ENCODE results near the gene SPEN.
"Not testable (repeated sequence)": the region's sequence is repeated elsewhere in the genome, so short reads cannot be mapped to it uniquely, and the experiment has no call there.

Gene SPEN

DNA sequence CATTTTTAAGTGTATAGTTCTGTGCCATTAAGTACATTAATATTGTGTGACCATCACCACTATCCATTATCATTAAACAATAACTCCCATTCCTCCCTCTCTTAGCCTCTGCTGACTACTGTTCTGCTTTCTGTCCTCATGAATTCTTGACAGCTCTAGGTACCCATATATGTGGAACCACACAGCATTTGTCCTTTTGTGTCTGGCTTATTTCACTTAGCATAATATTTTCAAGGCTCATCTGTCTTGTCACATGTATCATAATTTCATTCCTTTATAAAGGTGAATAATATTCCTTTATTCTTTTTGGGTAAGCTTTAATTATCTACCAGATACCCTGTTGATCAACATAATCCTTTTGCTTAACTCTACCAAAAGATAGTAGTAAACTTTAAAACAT is 47.7 kb downstream of the SPEN start:
- no peak for DNase-seq

DNA sequence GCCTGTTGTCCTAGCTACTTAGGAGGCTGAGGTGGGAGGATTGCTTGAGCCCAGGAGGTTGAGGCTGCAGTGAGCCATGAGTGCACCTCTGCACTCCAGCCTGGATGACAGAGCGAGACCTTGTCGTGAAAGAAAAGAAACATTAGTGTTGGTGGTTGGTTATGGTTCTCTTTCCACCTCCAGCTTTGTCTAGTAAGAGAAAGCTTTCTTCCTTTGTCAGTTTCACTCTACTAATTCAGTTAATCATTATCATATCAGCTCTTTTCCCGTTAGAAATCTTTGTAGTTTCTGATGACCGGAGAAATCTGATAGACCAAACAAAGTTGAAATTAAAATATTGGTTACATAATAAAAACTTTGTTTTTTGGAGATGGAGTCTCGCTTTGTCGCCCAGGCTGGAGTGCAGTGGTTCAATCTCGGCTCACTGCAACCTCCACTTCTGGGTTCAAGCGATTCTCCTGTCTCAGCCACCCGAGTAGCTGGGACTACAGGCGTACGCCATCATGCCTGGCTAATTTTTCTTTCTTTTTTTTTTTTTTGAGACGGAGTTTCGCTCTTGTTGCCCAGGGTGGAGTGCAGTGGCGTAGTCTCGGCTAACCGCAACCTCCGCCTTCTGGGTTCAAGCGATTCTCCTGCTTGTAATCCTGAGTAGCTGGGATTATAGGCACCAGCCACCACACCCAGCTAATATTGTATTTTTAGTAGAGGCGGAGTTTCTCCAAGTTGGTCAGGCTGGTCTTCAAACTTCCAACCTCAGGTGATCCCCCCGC is 49.5 kb downstream of the SPEN start:
- DNase-seq = not testable (repeated sequence)

DNA sequence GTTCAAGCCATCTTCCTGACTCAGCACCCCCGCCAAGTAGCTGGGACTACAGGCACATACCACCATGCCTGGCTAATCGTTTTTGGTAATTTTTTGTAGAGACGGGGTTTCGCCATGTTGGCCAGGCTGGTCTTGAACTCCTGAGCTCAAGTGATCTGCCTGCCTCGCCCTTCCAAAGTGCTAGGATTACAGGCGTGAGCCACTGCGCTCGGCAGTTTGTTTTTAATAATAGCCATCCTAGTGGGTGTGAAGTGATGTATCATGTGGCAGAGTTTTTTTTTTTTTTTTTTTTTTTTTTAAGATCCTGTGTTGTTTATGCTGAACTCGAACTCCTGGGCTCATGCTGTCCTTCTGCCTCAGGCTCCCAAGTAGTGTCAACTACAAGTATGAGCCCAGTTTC is 51.8 kb downstream of the SPEN start:
- no peak for DNase-seq

DNA sequence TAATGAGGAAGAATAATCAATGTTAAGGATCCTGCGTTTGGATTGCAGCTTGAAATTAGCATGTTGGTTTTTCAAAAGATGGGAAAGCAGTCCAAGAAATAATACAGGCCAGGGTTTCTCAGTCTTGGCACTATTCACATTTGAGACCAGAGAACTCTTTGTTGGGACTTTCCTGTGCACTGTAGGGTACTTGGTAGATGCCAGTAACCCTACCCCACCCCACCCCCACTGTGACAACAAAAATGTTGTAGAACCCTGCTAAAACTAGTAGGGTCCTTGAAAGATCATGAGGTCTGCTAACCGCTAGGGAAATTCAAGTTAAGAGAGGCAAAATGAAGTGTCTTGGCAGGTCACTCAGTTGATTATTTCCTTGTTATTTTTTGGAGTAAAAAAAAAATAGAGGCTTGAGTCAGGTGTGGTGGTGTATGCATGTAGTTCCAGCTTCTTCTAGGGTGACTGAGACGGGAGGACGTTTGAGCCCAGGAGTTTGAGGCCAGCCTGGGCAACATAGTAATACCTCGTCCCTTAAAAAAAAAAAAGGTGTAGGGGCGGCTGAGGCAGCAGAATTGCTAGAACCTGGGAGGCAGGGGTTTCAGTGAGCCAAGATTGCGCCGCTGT is 53.3 kb downstream of the SPEN start:
- no peak for DNase-seq

DNA sequence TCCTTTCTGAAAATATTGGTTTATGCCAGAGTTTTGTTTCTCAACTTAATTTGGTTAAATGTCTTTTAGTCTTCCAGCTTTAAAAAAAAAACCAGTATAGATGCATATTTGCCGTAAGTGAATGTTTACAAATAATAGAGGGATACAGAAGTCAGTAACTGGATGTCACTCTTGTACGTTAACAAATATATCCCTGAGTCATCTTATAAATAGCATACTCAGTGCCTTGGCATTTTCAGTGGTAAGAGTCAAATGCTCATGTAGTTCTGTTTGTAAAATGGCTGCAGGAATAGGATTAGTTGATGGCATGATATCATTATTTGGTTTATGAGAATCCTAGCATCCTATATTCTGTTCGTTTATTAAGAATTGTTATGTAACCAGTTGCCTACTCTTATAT is 55.4 kb downstream of the SPEN start:
- no peak for DNase-seq

DNA sequence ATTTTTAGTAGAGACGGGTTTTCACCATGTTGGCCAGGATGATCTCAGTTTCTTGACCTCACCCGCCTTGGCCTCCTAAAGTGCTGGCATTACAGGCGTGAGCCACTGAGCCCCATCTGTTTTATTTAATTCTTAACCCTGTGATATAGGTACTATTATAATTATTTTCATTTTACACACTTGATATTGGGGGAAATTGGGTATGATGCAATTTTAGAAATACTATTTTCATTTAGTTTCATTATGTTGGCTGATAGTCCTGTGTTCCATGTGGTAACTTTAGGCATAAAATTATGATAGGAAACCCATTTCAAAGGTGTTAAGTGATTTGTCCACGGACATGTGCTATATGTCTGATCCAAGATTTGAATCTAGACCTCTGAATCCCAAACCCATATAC is 61.1 kb downstream of the SPEN start:
- DNase-seq = no peak

DNA sequence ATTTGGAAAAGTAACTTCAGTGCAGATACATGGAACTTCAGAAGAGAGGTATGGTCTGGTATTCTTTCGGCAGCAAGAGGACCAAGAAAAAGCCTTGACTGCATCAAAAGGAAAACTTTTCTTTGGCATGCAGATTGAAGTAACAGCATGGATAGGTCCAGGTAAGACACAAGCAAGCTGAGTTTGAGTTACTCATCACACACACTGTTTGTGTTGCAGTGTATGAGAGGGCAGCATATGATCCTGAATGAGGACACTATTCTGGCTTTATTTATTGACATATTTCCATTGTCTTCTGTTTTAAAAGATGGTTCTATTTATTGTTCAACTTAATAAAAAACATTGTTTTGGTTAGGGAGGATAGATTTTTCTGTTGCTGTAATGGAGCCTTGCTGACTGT is 63.6 kb downstream of the SPEN start:
- no peak for DNase-seq

DNA sequence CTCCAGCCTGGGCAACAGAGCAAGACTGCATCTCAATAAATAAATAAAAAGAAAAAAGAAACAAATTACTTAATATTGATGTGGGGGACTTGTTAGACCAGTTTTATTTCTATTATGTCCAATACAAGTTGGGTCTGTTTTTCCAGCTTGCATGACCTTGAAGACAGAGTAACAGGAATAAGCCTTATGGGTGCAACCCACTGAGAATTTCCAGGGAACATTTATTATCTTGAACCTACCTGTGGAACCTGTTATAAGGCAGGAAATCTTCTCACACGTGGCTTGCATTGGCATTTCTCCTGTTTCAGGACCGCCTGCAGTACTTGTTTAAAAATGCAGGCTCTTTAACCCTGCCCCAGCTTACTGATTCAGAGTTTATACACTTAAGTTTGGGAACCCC is 64.4 kb downstream of the SPEN start:
- DNase-seq = no peak

DNA sequence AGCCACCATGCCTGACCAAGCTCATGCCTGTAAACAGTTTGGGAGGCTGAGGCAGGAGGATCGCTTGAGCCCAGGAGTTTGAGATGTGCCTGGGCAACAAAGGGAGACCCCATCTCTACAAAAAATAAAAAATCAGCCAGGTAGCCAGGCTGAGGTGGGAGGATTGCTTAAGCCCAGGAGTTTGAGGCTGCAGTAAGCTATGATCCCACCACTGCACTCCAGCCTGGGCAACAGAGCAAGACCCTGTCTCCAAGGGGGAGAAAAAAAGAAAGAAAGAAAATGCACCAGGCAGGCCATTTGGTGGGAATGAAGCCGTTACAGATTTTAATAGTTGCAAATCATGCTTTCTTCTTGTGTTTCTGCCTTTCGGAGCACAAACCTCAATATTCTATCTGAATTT is 66.1 kb downstream of the SPEN start:
- DNase-seq = not testable (repeated sequence)

DNA sequence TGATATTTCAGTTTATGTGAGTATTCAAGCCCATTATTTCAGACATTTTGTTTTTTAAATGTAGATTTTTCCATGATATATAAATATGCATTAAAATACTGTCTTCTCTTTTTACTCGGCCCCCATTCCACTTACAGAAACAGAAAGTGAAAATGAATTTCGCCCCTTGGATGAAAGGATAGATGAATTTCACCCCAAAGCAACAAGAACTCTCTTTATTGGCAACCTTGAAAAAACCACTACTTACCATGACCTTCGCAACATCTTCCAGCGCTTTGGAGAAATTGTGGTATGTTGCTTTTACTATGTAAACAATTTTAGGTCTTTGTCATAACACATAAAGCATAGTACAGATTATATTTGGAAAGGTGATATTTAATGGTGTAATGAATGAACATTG is 68.5 kb downstream of the SPEN start:
- no peak for DNase-seq

DNA sequence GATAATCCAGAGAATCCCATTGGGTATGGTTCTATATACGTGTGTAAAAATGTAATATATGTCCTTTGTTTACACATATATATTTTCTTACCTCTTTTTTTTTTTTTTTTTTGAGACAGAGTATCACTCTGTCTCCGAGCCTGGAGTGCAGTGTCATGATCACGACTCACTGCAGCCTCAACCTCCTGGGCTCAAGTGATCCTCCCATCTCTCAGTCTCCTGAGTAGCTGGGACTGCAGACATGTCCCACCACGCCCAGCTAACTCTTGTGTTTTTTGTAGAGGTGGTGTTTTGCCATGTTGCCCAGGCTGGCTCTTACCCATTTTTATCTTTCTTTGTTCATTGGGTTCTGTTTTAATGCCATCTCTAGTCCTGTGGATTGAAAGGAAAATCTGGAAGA is 68.9 kb downstream of the SPEN start:
- DNase-seq = no peak

DNA sequence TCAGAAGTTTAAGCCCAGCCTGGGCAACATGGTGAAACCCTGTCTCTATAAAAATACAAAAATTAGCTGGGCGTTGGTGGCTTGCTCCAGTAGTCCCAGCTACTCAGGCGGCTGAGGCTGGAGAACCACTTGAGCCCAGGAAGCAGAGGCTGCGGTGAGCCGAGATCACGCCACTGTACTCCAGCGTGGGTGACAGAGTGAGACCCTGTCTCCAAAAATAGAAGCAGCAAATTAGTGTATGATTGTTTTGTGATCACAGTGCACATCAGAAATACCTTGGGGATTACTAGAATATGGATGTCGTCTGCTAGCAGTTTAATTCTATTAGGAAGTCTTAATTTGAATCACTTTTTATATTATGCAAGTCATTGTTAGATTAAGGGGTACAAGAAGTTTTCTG is 69.4 kb downstream of the SPEN start:
- no peak for DNase-seq

DNA sequence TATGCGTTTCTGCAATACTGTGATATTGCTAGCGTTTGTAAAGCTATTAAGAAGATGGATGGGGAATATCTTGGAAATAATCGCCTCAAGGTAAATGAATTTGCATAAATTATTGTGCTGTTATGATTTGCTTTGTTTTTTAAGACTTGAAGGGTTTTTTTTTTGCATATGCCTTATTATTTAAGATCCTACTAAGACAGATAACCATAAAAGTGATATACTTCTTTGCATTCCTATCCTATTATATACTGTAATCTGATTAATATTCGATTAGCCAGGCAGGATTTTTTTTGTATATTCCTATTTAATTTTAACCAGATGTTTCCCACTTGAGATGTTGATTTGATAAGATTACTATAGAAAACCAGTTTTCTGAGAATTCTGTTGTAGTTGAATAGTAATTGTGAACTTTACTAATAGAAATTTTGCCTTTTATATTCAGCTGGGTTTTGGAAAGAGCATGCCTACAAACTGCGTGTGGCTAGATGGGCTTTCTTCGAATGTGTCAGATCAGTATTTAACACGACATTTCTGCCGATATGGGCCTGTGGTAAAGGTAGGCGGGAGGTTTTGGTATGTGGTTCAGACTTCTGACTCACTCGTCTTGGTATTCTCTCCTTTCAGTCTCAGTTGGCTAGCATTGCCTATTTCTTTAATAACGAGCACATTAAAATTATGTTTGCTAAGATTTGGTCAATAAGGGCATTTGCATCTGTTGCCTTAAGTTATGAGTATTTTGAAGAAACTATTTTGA is 71.6 kb downstream of the SPEN start:
- no peak for DNase-seq

DNA sequence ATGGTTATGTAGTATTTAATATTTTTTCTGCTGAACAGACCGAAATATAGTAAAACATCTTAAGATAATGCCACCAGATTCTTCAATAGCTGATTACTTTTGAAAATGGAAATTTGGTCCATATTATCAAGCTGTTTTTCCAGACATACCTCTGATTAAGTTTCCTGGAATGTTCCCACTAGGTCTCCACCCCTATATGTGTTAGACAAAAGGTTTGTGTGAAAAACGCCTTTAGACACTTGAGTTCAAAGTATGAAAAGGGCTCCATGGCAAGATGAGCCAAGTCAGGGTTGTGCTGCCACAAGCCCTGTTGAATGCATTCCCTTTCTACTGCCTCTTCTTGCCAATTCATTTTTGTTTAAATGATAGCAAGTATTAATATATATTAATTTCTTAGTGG is 75.7 kb downstream of the SPEN start:
- DNase-seq = no peak

DNA sequence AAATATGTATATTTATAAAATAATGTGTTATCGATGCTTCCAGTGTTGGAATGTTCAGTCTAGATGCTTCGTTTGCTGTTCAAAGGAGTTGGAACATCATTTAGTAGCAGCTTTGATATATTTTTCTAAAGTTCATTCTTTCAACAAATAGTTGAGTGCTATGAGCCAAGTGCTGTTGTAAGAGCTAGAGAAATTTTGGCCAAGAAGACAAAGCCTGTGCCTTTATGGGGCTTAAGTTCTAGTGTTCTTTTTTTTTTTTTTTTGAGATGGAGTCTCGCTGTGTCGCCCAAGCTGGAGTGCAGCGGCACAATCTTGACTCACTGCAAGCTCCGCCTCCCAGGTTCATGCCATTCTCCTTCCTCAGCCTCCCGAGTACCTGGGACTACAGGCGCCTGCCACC is 78.9 kb downstream of the SPEN start:
- DNase-seq = not testable (repeated sequence)

DNA sequence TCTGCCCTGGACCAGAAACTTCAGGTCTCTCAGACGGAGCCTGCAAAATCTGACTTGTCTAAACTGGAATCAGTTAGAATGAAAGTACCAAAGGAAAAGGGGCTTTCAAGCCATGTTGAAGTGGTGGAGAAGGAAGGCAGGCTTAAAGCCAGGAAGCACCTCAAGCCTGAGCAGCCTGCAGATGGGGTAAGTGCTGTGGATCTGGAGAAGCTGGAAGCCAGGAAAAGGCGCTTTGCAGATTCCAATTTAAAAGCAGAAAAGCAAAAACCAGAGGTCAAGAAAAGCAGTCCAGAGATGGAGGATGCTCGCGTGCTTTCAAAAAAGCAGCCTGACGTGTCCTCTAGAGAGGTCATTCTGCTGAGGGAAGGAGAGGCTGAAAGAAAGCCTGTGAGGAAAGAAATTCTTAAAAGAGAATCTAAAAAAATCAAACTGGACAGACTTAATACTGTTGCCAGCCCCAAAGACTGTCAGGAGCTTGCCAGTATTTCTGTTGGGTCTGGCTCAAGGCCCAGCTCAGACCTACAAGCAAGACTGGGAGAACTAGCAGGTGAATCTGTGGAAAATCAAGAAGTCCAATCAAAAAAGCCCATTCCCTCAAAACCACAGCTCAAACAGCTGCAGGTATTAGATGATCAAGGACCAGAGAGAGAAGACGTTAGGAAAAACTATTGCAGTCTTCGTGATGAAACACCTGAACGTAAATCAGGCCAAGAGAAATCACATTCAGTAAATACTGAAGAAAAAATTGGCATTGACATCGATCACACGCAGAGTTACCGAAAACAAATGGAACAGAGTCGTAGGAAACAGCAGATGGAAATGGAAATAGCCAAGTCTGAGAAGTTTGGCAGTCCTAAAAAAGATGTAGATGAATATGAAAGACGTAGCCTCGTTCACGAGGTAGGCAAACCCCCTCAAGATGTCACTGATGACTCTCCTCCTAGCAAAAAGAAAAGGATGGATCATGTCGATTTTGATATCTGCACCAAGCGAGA is 81.8 kb downstream of the SPEN start:
- DNase-seq = no peak

DNA sequence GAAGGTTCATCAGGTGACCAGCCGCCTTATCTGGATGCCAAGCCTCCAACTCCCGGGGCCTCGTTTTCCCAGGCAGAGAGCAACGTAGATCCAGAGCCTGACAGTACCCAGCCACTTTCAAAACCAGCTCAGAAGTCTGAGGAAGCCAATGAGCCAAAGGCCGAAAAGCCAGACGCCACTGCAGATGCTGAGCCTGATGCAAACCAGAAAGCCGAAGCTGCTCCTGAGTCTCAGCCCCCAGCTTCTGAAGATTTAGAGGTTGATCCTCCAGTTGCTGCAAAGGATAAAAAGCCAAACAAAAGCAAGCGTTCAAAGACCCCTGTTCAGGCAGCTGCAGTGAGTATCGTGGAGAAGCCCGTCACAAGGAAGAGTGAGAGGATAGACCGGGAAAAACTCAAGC is 83.9 kb downstream of the SPEN start:
- no peak for DNase-seq

DNA sequence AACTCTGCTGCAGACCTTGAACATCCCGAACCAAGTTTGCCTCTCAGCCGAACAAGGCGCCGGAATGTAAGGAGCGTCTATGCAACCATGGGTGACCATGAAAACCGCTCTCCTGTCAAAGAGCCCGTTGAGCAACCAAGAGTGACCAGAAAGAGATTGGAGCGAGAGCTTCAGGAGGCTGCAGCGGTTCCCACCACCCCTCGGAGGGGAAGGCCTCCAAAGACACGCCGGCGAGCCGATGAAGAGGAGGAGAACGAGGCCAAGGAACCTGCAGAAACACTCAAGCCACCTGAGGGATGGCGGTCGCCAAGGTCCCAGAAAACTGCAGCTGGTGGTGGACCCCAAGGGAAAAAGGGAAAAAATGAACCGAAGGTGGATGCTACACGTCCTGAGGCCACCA is 84.4 kb downstream of the SPEN start:
- DNase-seq = no peak

DNA sequence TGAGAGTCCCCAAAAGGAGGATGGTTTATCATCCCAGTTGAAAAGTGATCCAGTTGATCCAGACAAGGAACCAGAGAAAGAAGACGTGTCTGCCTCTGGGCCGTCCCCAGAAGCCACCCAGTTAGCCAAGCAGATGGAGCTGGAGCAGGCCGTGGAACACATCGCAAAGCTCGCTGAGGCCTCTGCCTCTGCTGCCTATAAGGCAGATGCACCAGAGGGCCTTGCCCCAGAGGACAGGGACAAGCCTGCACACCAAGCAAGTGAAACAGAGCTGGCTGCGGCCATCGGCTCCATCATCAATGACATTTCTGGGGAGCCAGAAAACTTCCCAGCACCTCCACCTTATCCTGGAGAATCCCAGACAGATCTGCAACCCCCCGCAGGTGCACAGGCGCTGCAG is 85.1 kb downstream of the SPEN start:
- no peak for DNase-seq

DNA sequence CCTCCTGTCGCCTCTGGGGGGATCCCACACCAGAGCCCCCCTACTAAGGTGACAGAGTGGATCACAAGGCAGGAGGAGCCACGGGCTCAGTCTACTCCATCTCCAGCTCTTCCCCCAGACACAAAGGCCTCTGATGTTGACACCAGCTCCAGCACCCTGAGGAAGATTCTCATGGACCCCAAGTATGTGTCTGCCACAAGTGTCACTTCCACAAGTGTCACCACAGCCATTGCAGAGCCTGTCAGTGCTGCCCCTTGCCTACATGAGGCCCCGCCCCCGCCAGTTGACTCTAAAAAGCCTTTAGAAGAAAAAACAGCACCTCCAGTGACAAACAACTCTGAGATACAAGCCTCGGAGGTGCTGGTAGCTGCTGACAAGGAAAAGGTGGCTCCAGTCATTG is 86.2 kb downstream of the SPEN start:
- no peak for DNase-seq

DNA sequence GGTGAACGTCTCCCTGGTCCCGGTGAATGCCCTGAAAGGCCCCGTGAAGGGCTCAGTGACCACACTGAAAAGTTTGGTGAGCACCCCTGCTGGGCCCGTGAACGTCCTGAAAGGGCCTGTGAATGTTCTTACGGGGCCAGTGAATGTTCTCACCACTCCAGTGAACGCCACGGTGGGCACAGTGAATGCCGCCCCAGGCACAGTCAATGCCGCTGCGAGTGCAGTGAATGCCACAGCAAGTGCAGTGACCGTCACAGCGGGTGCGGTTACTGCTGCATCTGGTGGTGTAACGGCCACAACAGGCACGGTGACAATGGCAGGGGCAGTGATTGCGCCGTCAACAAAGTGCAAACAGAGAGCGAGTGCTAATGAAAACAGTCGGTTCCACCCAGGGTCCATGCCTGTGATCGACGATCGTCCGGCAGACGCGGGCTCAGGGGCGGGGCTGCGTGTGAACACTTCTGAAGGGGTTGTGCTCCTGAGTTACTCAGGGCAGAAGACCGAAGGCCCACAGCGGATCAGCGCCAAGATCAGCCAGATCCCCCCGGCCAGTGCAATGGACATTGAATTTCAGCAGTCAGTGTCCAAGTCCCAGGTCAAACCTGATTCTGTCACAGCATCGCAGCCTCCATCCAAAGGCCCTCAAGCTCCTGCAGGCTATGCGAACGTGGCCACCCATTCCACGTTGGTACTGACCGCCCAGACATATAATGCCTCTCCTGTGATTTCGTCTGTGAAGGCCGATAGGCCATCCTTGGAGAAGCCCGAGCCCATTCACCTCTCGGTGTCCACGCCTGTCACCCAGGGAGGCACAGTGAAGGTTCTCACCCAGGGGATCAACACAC is 86.9 kb downstream of the SPEN start:
- no peak for DNase-seq
